ENCODE measurements around the gene HNRNPH1.

DNA sequence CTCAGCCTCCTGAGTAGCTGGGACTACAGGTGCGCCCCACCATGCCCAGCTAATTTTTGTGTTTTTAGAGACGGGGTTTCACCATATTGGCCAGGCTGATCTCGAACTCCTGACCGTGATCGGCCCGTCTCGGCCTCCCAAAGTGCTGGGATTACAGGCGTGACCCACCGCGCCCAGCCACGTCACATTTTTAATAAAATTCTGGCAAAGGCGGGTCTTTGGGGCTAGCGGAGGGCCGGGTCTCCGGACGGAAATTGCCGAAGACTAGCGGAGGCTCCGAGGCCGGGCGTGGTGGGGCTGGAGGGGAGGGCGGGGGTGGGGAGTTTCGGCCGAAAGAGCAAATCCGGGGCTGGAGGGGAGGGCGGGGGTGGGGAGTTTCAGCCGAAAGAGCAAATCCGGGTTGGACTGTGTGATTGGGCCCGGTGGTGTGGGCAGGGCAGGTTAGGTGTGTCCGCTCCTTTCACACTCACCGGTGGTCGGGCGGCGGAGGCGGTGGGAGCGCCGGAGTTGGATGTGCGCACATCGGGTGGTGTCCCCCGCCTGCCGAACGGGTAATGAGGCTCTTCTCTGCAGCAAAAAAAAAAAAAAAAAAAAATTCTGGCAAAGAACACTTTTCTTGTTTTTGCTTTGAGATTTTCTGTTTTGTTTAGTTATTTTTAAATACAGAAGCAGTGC lies 46.0 kb downstream of the HNRNPH1 start:
- no peak for TF ChIP-seq EZH2 (conservative IDR thresholded peaks at IDR 0.05; ENCODE audit: low read depth, low read length)
- no peak for TF ChIP-seq ARNT2 (CRISPR knock-in tag; IDR thresholded peaks at IDR 0.05; ENCODE audit: low read depth)
- no peak for TF ChIP-seq FOXJ3 (CRISPR knock-in tag; IDR thresholded peaks at IDR 0.05; ENCODE audit: borderline replicate concordance)
- no peak for TF ChIP-seq DPF2 (CRISPR knock-in tag; IDR thresholded peaks at IDR 0.05; ENCODE audit: borderline replicate concordance, low read depth)

Data from HepG2 (cell line).